Lower leg skin (tissue), 3 donors: ENCODE results near the gene SLC44A2.

Experiments used
- CTCF ChIP-seq, 3 donors: fragments of 450-650 bp; IDR thresholded peaks; one replicate each; pipeline ENCODE4 v1.5.1; 2016; ENCODE audit warnings: antibody characterized with exemption in 3 of 3, mild to moderate bottlenecking in 3 of 3, moderate library complexity in 2 of 3
- POLR2A ChIP-seq, 2 donors: fragments of 450-650 bp; IDR thresholded peaks; one replicate each; pipeline ENCODE4 v1.6.1; 2016 to 2017; ENCODE audit warnings: antibody characterized with exemption in 2 of 2, mild to moderate bottlenecking in 1 of 2, moderate library complexity in 1 of 2

GRCh38 chr19:10670876-10671804 is 45.8 kb downstream of the SLC44A2 start:
- TF ChIP-seq CTCF (IDR thresholded peaks at IDR 0.05) (no peak), POLR2A (IDR thresholded peaks at IDR 0.05) (no peak)
